Myocyte (in vitro differentiated cells): Measurements from ENCODE around the gene CREBBP. TPM values are rescaled to one million over a fixed set of nuclear protein-coding genes. Genes with fewer than 3 reads are reported as not detected.

Experiments
- DNase-seq: peaks from one replicate; pipeline ENCODE4 v3.0.0-alpha.2; 2012; ENCODE audit warnings: low read depth
- total RNA-seq: library from RNA; depleted of rRNA; stranded (reverse); fragments of >200 nt; gene quantifications from 2 replicates; pipeline ENCODE4 v1.2.3, GENCODE V29; 2014

The CREBBP gene
- total RNA-seq, 1 donor from 2014 or later = 15.9 TPM

DNA sequence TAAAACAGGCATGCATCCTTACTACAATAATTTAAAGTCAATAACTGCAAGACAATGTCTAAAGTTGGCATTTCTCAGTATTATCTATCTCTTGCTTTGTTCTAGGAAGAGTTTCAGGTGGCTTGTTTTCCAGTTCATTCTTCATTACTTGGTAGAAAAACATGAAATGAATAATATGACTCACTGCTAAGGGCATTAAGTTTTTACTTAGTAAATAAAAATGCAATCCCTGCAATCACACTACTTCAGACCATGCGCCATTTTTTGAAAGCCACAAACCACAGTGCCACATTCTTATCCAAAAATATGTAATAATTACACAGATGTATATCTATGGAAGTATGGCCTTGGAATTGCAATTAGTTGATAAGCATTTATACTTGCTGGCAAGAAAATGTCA, 55.4 kb downstream of the CREBBP start:
- peak; percentile 30 for DNase-seq

DNA sequence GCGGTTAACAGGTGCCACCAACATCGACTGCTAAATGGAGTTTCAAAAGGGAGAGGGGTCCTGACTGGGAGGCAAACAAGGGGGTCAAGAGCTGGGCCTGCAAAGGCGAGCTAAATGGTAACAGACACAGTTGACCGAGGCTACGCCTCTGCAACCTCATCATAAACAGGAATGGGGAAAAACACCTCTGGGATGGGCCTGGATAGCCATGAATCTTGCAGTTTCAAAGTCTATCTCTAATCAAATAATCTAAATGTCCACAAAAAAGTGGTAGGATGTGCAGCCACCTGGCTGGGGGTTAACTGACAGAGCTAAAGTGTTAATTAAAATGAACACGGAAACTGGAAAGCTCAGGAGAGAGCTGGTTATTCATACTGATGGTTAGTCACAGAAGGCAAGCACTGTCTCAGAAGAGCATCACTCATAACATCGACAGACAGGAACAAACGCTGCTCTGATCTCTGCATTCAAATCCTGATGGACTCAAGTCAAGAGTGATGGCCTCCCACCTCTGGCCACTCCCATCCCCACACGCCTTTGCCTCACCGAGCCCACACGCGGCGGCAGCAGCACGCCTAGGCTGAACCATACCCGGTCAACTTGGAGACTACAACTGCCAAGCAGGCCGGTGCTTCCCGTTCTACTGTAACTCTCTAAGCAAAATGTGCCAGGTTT, 56.3 kb downstream of the CREBBP start:
- no peak for DNase-seq

DNA sequence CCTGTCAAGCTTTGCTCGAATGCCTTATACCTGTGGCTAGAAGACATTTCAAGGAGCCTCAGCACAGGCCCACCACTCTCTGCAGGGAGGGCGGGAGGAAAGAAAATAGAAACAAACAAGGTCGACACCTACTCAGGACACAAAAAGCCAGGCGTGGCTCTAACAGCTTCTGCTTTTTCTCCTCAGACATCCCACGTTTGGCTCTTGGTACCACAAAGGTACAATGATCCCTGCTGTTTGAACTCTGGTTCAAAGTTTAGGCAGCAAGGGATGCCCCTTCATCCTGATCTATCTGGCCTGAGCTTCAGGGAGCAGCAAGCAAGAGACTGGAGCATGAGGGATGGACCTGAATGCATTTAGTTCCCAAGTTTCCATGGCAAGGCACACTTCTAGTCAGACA, 57.1 kb downstream of the CREBBP start:
- no peak for DNase-seq

DNA sequence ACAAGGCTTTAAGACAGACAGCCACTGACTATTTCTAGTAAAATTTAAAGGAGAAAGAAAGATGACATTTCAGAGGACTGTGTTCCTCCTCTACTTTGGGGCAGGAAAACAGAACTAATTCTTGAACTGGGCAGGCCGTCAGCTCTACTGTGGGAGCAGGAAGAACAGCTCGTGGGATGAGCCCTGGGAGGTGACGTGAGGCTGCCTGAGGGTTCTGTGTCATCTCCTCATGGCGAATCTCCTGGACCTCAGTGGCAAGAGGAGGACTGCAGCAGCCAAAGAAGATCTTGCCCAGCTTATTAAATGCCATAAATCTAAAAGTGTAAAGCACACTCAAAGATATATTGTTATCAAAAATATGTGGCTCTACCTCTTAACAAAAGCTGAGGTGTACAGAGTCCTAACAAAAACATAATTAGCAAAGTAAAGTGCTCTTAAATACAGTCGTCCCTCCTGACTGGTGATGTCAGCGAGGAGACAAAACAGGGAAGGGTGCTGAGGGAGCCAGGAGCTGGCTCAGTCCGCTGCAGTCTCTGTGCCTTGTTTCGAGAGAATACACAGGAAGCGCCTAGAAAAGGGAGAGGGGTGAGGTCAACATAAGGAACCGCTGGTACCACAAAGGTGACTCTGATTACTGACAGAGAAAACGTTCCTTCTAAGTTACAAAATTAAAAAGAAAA, 58.0 kb downstream of the CREBBP start:
- DNase-seq = no peak

DNA sequence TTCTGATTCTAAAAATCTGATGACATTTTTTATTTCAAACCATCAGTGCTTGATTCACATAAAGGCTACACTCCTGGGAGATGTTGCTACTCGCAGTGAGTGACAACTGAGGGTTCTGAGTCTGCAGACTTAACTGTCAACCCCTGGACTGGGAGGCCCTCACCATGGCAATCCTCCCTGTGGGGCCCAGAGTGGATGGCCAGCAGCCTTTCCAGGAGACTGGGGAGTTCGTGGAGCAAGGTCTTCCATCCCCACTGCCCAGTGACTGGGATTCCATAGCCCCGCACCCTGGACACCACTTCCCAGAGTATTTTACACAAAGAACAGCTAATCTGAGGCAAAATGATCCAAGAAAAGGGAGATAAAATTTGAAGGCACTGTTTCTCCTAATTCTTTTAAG, 59.3 kb downstream of the CREBBP start:
- DNase-seq = no peak

DNA sequence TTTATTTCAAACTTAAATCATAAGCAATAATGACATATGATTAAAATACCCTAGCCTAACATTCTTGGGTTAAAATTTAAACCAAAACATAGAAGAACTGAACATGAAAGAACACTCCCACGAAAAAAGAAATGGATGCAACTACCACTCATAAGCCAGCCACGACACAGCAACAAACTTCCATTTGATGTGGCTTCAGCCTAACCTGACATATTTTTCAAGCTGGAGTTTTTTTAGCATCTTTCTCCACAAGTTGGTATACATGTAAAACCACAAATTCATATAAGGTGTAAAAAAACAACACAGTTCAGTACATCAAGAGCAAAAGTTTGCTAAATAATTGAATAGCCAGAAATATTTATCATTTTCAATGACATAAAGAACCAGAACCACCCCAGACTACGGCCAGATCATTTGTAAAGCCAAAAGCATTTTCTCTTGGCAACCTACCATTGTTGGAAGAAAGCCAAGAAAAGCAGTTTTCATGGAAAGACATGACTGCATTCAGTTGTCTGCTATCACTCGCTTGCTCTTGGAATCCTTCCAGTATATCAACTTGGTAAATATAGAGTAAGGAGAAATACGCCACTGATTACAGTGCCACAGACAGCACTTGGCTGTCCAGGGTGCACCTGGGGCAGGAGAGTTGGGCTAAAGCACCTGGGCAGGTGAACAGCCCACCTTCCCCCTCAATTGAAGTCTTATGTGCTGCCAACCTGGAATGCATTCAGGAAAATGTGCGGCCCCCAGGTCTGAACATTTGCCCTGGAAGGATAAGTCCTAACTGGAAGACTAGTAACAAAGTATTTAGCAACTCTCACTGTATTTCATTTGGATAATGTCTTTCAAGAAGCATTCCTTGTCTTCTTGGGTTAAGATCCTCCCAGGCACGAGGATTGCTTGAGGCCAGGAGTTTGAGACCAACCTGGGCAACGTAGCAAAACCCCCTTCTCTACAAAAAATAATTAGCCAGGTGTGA, 60.5 kb downstream of the CREBBP start:
- peak; percentile 83 for DNase-seq

DNA sequence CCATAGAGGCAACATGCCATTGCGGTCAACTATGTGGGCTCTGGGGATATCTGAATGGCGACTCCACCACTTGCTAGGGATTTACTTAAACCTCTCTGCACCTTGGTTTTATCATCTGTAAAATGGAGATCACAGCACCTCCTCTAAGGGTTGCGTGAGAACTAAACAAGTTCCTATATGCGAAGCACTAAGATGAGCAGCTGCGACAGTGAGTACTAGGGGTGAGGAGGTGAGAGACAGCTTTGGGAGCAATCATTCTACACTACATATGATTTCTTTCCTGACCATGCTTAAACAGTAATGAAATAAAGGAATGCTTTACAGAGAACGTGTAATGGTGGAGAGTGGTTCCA, 61.4 kb downstream of the CREBBP start:
- no peak for DNase-seq

DNA sequence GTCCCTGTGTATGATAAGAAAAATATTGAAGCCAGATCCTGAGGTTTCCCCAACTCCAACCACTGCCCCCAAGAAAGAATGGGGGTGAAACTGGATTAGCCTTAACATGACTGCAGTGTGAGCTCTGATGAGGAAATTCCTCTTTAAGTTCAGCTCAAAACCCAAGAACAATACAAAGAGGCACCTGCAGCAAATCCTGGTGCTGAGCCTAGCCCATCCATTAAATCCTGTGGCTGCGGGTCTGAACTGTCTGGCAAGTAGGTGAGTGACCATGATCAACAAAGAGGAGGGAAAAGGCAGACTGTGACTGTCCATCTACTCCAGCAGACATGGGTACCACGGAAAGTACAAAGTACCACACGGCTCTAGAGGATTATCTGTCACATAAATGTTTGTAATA, 64.2 kb downstream of the CREBBP start:
- DNase-seq = no peak

DNA sequence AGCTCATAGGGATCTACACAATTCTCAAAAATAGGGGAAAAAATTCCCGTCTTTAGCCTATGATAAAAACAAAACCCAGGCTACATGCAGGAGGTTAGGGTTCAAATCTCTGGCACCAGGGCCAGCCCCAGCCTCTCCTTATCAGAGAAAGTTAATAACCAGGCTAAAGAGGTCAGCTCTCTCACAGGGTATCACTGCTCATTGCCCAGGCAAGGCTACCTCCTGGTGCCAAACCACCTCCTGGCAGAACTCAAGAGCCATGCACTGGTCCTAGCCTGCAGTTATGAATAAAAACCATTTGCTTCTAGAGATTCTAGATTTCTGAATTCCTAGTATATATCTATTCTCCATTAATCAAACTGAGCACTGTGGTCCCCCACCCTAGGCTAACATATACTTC, 65.8 kb downstream of the CREBBP start:
- no peak for DNase-seq

DNA sequence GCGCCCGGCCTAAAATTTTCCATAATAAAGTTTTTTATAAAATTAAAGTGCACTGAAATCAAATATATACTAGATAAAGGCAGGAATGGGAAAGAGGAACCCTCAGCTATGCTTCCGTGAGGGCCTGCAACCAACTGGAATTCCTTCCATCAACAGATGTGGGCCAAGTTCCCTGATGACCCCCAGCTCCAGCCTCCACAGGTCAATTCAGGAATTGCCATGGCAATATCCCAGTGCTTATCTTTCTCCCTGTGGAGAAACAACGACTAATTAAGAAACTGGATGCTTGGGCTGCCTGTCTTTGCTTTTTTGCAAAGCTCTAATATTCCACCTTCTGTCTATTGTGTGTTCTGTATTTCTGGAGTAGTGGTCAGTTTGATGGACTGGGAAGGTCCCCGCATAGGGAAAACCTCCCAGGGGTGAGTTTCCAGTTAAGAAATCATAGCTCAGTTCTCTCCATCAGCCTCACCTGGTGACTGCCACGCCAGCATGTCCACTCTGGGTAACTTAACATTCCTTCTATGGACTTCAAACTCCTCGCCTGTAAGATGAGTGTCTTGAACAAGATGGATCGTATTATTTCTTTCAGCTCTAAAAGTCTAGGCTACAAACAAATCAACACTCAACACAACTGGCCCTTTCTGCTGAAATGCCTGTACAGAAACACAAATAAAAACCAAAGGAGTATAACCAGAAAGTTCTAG, 67.9 kb downstream of the CREBBP start:
- no peak for DNase-seq

DNA sequence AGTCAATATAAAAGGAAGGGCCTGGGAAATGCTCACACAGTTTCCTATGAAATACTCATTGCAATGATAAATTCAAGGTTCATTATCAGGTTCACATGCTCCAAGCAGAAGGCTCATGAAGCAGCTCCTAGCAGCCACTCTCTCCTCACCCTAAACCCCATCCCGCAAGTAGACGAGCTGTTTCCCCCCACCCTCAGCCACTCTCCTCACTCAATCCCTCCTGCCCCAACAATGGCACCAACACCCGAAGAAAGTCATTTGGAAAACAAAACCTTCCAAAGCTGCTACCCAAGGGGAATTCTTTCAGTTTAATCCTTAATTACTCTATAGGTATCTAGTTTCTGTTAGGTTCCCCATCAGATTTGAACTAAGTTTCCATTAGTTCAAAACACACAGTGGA, 69.7 kb downstream of the CREBBP start:
- DNase-seq = no peak

DNA sequence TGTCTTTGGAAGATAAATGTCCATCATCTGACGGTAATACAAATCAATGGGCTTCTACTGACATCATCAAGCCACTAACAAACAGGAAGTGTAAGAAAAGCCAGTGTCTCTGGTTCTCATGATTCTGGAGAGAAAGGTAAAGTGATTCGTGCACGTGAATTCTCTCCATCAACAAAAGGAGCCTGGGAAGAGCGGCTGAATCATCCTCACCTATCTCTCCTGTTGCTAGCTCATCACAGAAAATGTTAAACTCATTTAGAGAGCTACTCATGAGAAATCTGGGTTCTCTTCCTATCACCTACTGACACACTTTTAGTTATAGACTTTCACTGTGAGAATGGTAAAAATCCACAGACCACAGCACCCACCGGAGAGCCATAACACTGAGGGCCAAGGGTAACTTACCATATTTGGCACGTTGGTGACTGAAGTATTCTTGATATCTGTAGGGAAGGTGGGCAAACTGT, 70.3 kb downstream of the CREBBP start:
- no peak for DNase-seq

DNA sequence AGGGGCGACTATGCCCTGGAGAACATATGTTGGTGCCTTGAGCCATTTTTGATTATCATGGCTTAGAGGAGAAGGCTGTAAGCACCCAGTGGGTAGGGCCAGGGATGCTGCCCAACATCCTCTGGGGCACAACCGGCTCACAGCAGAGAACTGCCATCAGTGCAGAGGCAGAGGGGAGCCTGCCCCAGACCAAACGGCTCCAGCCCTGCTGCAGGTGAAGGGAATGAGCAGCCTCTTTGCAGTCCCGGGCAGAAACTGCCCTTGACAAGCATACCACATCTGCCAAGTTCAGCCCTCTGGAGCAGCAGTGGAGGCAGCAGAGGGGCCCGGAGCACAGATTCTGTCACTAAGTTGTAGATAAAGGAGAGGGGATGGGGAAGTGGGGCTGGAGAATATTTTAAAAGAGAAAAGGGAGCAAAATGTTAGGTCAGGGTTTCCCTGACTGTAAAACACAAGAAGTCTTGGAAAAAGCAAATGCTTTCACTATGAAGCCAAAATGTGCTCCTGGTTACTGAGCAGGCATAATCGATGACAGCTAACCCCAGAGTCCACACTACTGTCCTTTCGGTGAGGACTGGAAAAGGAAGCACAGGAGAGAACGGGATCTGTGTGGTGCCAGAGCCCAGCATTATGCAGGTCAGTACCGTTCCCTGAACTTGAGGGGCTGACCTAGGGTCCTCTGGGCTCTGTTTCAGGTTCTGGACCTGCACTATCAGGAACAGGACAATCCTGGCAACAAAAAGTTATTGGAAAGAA, 72.0 kb downstream of the CREBBP start:
- no peak for DNase-seq

DNA sequence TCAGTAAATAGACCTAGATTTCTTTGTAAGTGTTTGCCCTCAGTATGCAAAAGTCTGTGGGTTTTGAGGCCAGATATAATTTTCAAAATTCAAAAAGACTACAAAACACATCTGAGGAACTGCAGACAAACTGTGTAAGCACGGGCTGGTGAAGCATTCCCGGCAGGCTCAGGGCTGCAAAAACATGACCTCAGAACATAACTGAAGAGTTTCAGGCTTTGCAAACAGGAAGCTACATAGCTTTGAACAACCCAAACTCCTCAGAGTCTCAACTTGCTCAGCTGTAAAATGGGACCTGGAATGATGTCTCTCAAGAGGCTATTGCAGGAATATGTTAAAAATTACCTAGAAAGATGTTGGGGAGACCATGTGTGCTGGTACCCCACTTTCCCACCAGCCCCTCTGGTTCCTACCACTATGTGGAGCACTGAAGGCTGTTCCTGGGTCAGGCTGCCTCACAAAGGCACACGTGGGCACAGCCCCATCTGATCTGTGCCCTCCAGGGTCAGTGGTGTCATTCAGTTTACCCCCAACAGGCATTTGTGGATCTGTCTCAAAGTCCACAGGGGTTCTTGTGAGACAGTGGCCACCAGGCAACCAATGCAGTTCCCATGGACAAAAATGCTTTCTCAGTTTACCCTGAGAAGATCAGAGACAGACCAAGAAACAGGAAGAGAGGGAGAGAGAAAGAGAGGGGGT, 72.9 kb downstream of the CREBBP start:
- no peak for DNase-seq

DNA sequence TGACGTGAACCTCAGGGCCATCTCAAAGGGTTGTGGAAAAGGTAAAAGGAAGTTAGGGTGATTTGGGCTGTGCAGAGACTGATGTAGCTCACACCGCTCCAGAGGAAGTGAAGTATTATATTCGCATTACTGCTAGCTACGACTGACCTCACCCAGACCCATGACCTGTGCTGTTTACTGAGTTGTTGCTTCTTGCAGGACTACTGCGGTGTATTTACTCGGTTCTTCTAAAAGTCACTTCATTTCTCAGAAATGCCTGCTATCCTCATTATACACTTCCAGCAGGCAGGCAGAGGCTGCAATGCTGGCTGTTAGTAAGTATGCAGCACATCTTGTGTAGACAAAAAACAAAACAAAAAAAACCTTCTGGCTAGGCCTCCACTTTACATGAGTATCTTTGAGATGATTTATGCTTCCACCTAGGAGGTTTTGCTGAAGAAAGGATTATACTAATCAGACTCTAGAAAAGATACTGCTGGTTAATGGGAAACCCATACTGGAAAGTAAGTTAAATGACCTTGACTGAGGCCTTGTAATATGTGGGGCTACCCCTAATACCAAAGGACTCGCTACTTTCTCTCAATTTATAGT, 76.0 kb downstream of the CREBBP start:
- DNase-seq = no peak

DNA sequence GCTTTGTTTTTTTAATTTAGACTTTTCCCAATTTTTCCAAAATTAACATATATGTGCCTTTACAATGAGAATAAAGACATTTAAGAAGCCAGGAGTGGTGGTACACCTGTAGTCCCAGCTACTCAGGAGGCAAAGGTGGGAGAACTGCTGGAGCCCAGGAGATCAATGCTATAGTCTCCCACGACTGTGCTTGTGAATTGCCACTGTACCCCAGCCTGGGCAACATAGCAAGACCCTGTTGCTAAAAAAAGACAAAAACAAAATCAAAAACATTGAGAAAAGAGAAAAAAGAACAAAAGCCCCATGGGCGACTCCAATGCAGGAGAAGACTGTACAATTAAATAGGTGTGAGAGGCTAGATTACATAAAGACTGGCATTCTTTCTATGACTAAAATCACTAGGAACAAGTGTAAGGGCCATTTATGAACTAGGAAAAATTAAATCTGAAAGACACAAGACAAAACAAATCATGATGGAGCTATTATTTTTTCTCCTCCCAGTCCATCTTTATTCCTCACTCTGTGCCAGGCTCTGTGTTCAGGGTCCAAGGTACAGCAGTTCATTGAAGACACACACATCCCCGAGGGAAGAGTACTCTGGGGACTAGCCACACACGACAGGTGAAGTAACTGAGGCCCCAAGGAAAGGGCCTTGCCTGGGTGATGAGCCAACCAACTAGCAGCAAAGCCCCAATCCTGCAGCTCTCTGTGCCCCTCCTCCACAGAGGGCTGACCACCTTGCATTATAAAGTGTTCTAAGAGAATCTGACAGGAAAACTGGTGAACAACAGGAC, 79.8 kb downstream of the CREBBP start:
- no peak for DNase-seq

DNA sequence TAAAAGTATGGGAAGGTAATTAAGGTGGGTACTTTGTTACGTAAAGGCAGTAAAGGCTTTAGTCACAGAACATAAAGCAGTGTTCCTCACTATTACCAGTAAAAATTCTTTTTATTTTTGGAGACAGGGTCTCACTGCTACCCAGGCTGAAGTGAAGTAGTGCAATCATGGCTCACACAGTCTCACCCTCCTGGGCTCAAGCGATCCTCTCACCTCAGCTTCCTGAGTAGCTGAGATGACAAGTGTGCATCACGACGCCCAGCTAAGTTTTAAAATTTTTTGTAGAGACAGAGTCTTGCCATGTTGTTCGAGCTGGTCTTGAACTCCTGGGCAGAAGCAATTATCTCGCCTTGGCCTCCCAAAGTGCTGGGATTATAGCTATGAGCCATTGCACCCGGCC, 80.5 kb downstream of the CREBBP start:
- no peak for DNase-seq

DNA sequence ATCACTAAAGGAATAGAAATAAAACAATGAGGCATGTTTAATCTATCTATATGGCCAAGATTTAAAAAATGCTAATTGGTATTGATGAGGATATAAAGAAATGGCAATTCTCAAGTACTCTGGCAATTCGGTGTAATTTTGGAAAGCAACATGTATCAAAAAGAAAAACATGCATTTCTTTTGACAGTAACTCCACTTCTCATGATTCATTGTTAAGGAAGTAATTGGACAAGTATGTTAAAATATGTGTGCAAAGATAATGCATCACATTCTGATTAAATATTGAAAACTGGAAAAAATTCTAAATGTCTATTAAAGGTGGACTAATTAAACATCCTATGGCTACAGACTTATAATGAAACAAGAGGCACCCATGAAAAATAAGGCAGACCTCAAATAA, 81.2 kb downstream of the CREBBP start:
- DNase-seq = no peak

DNA sequence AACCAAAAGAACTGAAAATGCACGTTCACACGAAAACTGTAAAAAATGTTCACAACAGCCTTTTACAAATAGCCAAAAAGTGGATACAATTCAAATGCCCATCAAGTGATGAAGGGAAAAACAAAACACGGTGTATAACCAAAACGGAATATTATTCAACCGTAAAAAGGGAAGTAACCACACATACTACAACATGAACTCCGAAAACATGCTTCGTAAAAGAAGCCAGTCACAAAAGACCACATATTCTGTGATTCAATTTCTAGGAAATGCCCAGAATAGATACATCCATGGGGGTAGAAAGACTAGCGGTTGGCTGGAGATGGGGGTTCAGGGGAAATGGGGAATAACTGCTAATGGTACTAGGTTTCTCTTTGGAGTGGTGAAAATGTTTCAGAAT, 81.7 kb downstream of the CREBBP start:
- no peak for DNase-seq
